DND-41 (cell line): ENCODE data around the gene RPL35.

Experiments
- CTCF ChIP-seq: IDR thresholded peaks from 2 replicates; pipeline ENCODE4 v1.5.1; 2012; ENCODE audit warnings: borderline replicate concordance, low read length, moderate library complexity, mild to moderate bottlenecking; ENCODE audit not compliant: poor library complexity, severe bottlenecking; ENCODE audit errors: extremely low read depth
- EZH2 ChIP-seq: IDR thresholded peaks from 3 replicates; pipeline ENCODE4 v1.6.1; 2012; ENCODE audit warnings: borderline replicate concordance, low read depth, mild to moderate bottlenecking, moderate library complexity, low read length, inconsistent platforms; ENCODE audit not compliant: severe bottlenecking

GRCh38 chr9:124894035-124894740 is 32.4 kb upstream of the RPL35 start:
- TF ChIP-seq EZH2 (no peak), CTCF (no peak)
